ENCODE results near the gene TOGARAM2.
"Not testable (repeated sequence)": the region's sequence is repeated elsewhere in the genome, so short reads cannot be mapped to it uniquely, and the experiment has no call there.

The TOGARAM2 gene

DNA sequence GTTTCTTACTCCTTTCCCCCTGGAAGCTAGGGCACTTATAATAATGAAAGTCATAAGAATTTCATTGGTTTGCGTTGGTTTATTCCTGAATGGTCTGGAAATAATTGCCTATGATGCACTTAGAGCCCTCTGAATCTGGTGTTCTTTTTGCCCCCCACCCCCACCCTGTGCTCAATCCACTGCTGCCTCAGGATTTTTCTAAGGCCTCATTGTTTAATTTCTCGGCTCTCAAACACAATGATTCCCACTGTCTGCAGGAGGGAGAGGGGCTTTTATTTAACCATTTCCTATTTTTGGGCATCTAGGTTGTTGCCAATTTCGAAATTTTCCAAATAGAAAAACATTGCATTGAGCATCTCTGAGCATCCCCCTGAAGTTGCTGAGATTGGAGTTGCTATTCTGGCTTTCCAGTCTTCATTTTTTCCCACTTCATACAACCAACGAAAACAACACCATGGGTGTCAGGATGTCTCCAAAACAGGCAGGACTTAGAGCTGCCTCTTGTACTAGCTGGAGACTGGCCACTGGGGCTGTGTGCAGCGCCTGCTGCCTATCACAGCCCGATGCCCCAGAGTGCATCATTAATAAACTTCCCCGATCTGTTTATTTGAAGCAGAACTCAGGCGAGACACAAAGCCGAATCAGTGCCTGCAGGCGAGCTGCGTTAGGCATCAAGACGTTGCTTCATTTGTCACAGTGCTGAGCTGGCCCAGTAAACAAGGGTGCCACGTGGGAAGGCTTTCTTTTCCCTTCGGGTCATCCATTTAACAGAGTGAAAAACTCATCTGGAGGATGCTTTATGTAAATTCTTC, 95.0 kb downstream of the TOGARAM2 start:
- no peak for DNase-seq (ENCODE audit: low spot score)

DNA sequence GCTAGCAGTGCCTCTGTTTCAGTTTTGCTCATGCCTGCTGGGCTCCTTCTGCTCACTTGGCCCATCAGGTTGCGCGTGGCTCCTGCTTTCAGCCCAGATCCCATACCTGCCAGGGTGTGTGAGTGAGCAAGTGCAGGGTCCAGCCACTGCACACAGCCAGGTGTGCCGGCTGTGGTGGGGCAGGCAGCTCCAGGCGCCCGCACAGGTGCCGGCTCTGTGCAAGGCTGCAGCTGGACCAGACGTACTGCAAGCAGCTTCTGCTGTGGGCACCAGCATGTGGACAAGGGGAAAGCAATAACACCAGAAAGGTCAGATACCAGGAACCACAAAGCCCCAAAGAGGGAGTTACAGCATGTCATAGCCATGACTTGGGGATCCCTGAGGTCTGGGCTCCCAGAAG, 98.8 kb downstream of the TOGARAM2 start:
- no peak for DNase-seq (ENCODE audit: low spot score)

DNA sequence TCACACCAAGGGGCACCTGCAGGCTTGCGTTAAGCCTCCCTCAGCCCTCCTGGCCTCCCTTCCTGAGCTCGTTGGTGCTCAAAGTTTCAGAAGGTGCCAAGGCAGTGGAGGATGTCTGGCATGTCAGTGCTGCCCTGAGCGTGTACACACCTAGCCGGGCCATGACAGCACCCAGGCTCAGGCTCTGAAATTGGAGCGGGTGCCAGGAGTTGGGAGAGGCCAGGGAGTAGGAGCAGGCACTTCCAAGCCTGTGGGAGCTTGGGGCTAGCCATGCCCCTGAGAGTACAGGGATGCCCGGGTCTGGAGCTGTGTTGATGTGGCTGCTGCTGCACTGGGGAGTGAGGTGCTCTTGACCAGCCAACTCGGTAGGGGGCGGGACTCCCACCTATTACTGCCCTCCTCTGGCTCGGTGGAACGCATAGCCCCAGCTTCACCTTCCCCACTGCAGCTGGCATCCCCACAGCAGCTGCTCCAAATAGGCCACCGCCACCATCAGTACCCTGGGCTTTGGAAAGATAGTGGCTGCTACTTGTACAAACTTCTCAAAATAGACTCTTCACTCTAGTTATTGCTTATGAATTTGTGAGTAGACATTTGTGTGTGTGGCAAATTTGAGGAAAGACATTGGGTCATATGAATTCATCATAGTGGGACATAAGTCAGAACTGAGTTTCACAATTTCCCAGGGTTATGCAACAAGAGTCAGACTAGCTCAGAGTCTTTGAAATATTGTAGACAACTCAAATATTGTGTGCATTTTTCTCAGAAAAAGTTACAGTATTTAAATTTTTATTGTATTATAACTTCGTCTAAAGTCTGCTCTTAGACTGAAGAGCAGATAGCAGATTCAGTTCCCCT, 100.0 kb downstream of the TOGARAM2 start:
- no peak for DNase-seq (ENCODE audit: low spot score)

DNA sequence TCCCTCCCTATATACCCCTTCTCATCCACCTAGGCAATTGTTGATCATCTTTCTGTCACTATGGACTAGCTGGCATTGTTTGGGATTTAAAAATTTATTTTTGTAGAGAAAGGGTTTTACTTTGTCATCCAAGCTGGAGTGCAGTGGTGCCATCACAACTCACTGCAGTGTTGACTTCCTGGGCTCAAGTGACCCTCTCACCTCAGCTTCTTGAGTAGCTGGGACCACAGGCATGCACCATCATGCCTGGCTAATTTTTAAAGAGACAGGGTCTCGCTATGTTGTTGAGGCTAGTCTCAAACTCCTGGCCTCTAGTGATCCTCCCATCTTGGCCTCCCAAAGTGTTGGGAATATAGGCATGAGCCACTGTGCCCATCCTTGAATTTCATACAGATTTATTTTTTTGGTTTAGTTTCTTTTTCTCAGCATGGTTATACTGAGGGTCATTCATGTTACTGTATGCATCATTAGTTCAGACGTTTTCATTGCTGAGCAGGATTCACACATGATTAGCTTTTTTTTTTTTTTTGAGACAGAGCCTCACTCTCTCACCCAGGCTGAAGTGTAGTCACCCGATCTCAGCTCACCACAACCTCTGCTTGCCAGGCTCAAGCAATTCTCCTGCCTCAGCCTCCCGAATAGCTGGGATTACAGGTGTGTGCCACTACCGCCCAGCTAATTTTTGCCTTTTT, 101.9 kb downstream of the TOGARAM2 start:
- DNase-seq (ENCODE audit: low spot score) = no peak

DNA sequence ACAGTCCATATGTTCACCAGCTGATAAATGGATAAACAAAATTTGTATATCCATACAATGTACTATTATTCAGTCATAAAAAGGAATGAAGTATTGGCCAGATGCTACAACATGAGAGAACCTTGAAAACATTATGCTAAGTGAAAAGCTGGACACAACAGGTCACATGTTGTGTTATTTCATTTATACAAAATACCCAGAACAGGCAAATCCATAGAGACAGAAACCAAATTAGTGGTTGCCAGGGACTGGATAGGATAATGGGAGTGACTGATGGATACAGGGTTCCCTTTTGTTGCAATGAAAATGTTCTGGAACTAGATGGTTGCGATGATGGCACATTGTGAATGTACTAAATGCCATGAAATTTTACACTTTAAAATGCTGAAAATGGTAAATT, 103.5 kb downstream of the TOGARAM2 start:
- DNase-seq (ENCODE audit: low spot score) = no peak

DNA sequence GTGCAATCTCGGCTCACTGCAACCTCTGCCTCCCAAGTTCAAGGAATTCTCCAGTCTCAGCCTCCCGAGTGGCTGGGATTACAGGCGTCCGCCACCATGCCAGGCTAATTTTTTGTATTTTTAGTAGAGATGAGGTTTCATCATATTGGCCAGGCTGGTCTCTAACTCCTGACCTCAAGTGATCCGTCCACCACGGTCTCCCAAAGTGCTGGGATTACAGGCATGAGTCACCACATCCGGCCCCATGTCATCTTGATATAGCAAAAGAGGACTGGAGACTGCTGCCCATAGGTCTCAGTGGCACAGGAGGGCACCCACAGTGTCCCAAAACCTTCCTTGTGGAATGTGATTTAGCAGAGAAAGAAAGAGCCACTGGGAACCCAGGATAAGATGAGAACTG, 109.2 kb downstream of the TOGARAM2 start:
- DNase-seq (ENCODE audit: low spot score) = not testable (repeated sequence)

DNA sequence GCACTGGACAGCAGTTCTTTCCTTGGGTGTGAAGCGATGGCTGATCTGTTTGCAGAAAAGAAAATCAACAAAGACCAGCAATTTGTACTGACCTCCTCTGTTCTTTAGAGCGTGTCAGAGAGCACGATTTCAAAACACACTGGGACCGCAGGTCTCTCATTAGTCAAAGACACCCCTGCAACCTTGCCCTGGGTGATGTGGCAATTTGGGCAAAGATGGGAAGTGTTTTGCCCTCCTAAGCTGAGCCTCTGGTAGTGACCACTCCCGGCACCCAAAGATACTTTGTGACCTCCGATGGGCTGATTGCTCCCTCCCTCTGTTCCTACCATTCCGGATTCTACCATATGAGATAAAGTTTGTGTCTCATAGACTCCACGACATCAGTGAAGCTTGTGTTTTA, 115.9 kb downstream of the TOGARAM2 start:
- DNase-seq (ENCODE audit: low spot score) = no peak

DNA sequence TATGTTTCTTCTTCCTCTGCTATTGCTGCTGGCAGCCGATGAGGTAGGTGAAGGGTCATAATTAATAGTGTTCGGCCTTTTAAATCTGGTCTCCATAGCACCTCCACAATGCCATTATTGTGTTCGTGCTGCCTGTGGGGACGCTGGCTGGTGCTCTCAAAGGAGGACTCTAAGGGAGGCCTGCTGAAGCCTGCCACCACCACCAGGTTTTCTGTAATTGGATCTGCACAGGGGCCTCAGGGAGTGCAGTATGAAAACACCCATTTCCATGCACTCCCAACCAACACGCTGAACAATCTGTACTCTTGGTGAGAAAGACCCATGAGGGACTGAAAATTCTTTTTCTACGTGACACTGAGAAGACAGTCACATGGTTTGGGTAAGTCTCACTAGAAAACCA, 116.5 kb downstream of the TOGARAM2 start:
- DNase-seq (ENCODE audit: low spot score) = no peak

DNA sequence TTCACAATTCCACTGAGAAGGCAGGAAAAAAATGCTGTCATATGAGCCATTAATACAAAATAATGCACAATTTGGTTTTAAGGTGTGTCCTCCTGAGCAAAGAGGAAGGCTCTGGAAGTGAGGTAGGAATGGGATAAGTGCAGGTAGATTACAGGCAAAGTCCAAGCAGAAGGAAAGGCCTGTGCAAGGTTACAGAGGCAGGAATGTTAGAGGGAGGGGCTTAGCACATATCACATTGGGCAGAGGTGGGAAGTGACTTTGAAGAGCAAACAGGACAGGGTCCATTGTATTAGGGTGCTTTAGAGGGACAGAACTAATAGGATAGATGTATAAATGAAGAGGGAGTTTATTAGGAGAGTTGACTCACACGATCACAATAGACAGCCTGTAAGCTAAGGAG, 119.5 kb downstream of the TOGARAM2 start:
- DNase-seq (ENCODE audit: low spot score) = no peak

Measured in iPS-NIHi11 (cell line).